AG04450 (cell line): ENCODE results near the gene SYNPR. TPM values are rescaled to one million over a fixed set of nuclear protein-coding genes. Genes with fewer than 3 reads are reported as not detected.

Source experiments
- CTCF ChIA-PET: fragments of 300-600, 350-600 bp; formaldehyde crosslinking; extraction: SDS; loops from one replicate; lab custom pipeline; 2022; ENCODE audit warnings: antibody characterized with exemption, inconsistent platforms; lab: Charles Lee
- POLR2A ChIA-PET: fragments of 350-600 bp; formaldehyde crosslinking; extraction: SDS; loops from one replicate; lab custom pipeline; 2021; ENCODE audit warnings: antibody characterized with exemption, inconsistent platforms; lab: Yijun Ruan, JAX
- DNase-seq: peaks from one replicate; pipeline ENCODE4 v3.0.0-alpha.2; 2011; ENCODE audit warnings: low read depth, low spot score
- H3K27ac ChIP-seq: one replicate; pipeline ENCODE4 v1.5.1; 2012; ENCODE audit warnings: low read depth, low read length, control low read depth
- H3K27me3 ChIP-seq: one replicate; pipeline ENCODE4 v1.6.0; 2012; ENCODE audit warnings: low read length; ENCODE audit not compliant: control insufficient read depth, insufficient read depth
- H3K4me3 ChIP-seq: 2 replicates; pipeline ENCODE4 v1.5.1; 2011; ENCODE audit warnings: mild to moderate bottlenecking, low read depth, low read length, control low read depth
- H3K9me3 ChIP-seq: 2 replicates; pipeline ENCODE4 v1.5.1; 2012; ENCODE audit warnings: low read length; ENCODE audit not compliant: control insufficient read depth, insufficient read depth
- polyA plus RNA-seq: library from polyadenylated mRNA; depleted of rRNA; stranded (reverse); fragments of >200 nt; gene quantifications from 2 replicates; pipeline ENCODE4 v1.2.3, GENCODE V29; 2011
- TF ChIP-seq, protein P1 (sequence below): IDR thresholded peaks from 2 replicates; pipeline ENCODE4 v1.5.1; 2011; ENCODE audit warnings: low read depth, low read length, control low read depth, inconsistent platforms

SYNPR gene
- polyA plus RNA-seq, 1 experiment, result not detected

DNA sequence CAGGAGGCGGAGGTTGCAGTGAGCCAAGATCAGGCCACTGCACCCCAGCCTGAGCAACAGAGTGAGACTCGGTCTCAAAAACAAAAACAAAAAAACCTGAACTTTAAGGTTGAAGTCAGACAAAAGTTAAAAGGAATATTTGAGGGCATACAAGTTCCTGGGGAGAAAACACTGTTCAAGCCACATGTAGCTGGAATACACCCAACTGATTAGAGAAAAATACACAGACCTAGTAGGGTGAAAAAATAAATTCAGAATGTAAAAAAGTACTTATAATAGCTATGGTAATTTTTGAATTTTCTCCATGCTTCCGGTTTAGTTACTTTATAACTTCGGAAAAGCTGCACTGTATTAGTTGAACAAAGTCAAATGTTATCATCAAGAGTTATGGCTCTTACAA is 331.7 kb downstream of the SYNPR start:
- POLR2A ChIA-PET, result no interaction called here

DNA sequence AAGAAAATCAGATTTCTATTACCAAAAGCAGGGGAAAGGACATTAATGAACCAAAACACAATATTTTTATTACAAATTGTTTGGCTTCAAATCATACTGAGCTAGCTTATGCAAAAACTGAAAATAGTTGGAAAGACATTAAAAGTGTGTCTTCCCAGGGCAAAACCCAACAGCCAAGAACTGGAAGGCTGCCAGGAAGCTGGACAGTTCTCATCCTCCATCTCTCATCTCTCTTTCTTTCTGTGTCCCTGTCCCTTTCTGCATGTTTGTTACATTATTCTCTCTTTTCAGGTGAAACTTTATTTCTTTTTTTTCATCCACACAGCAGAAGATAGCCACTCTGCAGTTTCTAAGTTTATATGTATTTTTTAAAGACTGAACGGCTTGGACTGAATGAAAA is 333.3 kb downstream of the SYNPR start:
- no peaks in the 10 kb centered on the region for H3K27me3 ChIP-seq
- TF ChIP-seq, protein P1, sequence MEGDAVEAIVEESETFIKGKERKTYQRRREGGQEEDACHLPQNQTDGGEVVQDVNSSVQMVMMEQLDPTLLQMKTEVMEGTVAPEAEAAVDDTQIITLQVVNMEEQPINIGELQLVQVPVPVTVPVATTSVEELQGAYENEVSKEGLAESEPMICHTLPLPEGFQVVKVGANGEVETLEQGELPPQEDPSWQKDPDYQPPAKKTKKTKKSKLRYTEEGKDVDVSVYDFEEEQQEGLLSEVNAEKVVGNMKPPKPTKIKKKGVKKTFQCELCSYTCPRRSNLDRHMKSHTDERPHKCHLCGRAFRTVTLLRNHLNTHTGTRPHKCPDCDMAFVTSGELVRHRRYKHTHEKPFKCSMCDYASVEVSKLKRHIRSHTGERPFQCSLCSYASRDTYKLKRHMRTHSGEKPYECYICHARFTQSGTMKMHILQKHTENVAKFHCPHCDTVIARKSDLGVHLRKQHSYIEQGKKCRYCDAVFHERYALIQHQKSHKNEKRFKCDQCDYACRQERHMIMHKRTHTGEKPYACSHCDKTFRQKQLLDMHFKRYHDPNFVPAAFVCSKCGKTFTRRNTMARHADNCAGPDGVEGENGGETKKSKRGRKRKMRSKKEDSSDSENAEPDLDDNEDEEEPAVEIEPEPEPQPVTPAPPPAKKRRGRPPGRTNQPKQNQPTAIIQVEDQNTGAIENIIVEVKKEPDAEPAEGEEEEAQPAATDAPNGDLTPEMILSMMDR, result no peak
- POLR2A ChIA-PET, result no interaction called here
- no peaks in the 10 kb centered on the region for H3K9me3 ChIP-seq
- no peak overlapping the region for H3K27ac ChIP-seq
- H3K4me3 ChIP-seq, result no peak overlapping the region
- no peak for DNase-seq
- CTCF ChIA-PET, result no interaction called here

More for the DNA sequence above, 331.7 kb downstream of the SYNPR start:
- TF ChIP-seq, protein P1, result no peak
- Histone ChIP-seq H3K4me3 (no peak overlapping the region), H3K27ac (no peak overlapping the region), H3K27me3 (no peaks in the 10 kb centered on the region), H3K9me3 (no peaks in the 10 kb centered on the region)
- DNase-seq, result no peak
- CTCF ChIA-PET, result interaction anchor here (1.0 to 1.1 kb wide), 2 partner anchors 209 to 259 kb away, joined by 3 to 4 read pairs; no protein-coding TSS in a partner anchor

DNA sequence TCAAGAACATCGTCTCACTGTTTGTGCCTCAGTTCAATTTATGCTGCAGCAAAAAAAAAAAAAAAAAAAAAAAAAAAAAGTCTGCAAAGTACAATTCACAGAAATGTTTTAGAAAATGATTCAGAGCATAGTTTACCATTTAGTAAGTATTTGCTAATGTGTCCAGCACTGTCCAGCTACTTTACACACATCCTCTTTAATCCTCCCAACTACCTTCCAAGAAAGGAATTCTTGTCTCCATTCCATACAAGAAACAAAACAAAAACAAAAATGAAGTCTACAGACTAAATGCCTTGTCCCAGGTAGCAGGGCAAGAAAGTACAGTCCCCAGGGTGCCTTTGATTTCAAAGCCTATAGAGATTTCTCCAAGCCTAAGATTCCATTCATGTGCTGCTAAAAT is 335.5 kb downstream of the SYNPR start:
- no peak overlapping the region for H3K4me3 ChIP-seq
- ChIA-PET CTCF (no interaction called here), POLR2A (no interaction called here)
- no peaks in the 10 kb centered on the region for H3K27me3 ChIP-seq
- no peak for DNase-seq
- TF ChIP-seq, protein P1, result no peak
- no peaks in the 10 kb centered on the region for H3K9me3 ChIP-seq
- H3K27ac ChIP-seq, result no peak overlapping the region

DNA sequence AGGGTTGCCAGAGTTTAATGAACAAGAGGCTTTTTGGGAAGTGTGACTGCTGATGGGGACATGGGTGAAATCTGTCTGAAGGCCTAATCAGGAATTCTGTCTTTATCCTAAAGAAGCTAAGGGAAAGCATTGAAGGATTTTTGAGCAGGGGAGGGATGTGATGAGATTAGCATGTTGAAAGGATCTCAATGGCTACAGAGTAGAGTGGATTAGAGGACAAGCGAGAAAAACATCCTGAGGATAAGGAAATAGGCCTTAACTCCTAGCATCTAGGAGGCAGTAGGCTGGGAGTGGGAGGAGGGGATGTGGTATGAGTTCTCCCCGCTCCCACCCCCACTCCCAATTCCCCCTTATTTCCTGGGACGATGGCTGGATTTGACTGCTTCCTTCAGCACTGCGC is 339.3 kb downstream of the SYNPR start:
- no peak overlapping the region for H3K4me3 ChIP-seq

DNA sequence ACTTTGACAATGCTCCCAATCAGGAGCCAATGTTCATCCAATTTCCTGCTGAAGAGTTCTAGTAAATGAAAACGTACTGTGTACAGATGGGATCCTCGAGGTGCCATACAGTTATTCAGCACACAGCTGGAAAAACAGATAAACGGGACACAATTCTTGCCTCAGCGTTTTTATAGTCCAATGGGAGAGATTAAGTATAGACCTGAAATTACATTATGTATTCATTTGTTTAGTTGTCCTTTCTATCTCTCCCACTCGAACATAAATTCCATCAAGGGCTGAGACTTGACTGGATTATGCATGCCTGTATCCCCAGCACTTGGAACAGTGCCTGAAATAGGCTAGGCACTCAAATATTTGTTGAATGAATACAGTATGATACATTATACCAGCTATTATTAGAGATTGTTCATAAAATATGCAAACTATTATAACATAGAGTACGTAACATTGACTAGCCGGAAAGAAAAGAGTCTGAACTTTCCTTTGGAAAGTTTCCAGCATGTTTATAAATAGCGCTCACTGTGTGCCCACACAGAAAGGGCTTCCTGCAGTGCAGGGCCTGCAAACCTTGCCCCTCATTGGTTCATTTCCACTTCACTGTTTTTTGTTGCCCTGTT is 346.9 kb downstream of the SYNPR start:
- ChIA-PET CTCF (interaction anchor here (1.3 to 1.5 kb wide), 2 partner anchors 193 to 274 kb away, joined by 3 to 4 read pairs; no protein-coding TSS in a partner anchor), POLR2A (no interaction called here)
- Histone ChIP-seq H3K9me3 (no peaks in the 10 kb centered on the region), H3K27ac (no peak overlapping the region), H3K27me3 (no peaks in the 10 kb centered on the region), H3K4me3 (no peak overlapping the region)
- TF ChIP-seq, protein P1, result no peak
- peak; percentile 63 for DNase-seq

More for the DNA sequence above, 339.3 kb downstream of the SYNPR start:
- H3K27me3 ChIP-seq, result no peaks in the 10 kb centered on the region
- no peaks in the 10 kb centered on the region for H3K9me3 ChIP-seq
- POLR2A ChIA-PET, result no interaction called here
- CTCF ChIA-PET, result no interaction called here
- TF ChIP-seq, protein P1, result no peak
- DNase-seq, result no peak
- H3K27ac ChIP-seq, result no peak overlapping the region
